SH-SY5Y (cell line): ENCODE measurements around the gene XDH.

ENCODE experiments used
- GATA2 ChIP-seq: IDR thresholded peaks from 2 replicates; pipeline ENCODE4 v1.6.1; 2011; ENCODE audit warnings: mild to moderate bottlenecking, low read depth, low read length
- GATA3 ChIP-seq: IDR thresholded peaks from 2 replicates; pipeline ENCODE4 v1.6.1; 2011; ENCODE audit warnings: low read depth, mild to moderate bottlenecking, low read length, moderate library complexity

GRCh38 chr2:31331156-31331555, 83.4 kb downstream of the XDH start:
- TF ChIP-seq GATA2, result no peak
- TF ChIP-seq GATA3, result no peak
